NCI-H2196 treated with DMSO at 0.1 percent for 48 hours (cell line): Measurements from ENCODE around the gene PTPRG.

Source experiments
- DNase-seq: peaks from one replicate; lab custom pipeline; 2025; ENCODE audit not compliant: unreplicated experiment; lab: John Stamatoyannopoulos, UW

The PTPRG gene

DNA sequence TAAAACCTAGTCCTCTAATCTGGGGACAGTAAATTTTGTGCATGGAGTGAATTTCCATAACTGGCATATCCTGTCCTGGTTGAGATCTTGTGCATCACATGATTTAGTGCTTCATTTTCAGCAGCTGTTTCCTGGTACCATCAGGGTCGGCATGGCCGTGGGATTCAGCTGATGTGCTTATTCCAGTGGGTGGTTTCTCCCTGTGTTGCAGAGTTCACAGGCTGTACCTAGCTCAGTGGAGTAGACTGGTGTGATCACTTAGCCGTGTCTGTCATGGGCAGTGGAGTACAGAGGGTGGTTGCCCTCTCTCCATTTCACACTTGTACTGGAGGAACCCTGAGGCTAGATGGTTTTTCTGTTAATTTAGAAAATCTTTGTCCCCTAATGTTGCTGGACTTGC lies 228.5 kb downstream of the PTPRG start:
- DNase-seq = no peak

DNA sequence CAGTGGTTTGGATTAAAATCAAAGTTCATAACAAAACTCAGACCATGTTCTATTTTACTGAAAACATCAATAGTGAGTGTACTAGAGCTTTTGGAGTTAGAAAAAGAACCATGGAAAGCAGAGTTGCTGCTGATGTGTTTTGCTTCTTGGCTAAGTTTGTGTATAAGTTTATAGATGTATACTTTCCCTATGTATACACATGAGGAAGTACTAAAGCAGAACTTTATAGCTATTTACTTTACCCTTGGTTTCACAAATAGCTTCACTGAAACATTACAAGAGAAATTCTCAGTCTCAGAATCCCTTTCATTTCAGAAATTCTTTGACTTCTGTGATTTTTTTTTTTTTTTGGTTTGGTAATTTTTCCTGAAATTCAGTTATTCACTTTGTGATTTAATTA lies 229.0 kb downstream of the PTPRG start:
- no peak for DNase-seq

DNA sequence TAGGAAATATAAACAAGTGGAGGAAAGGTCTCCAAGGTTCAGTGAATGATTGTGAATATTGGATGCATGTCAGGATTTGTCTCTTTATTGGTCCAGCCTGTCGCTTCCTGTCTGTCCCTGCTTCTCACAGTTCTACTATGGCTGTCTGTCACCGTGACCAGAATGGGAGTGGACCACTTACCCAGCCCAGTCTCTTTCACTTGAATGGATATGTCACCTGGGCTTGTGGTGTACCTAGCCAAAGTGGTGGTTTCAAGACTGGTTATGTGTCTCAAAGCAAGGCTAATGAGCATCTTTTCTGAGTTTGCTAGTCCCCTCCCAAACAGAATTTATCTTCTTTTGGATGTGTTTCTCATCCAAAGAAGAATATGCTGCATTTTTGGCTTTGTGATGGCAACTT lies 231.7 kb downstream of the PTPRG start:
- DNase-seq = no peak

DNA sequence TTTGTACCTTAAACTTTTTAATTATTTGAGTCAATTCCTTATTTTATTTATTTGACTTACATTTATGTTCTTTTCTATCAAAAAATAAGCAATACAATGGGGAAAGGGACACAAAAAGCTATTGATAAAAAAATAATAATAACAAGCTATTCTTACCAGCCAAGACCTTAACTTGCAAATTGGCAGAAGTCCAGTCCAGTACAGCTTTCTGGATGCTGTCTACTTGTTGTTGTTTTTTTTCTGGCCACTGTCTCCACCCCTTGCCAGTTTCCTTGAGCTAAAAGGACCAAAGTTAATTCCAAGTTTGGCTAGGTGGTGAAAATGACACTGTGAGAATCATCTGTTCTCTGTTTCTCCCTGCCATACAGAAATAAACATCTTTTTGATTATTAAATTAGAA lies 232.2 kb downstream of the PTPRG start:
- DNase-seq = no peak

DNA sequence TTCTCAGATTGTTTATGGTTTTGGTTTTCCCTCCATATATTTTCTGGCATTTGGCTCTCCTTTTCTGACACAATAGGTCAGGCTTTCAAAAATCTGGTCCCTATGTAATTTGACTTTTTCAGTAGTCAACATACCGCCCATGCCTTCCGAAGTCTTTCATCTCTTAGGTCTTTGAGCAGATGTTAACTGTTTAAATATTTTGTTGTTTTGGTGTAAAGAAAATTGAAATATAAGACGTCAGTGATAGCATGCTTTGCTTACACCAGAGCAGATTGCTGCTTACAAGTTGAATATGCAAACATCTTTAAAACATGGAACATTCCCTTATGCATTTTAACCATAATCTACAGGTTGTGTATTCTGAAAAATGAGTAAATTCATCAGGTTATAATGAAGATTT lies 233.0 kb downstream of the PTPRG start:
- no peak for DNase-seq

DNA sequence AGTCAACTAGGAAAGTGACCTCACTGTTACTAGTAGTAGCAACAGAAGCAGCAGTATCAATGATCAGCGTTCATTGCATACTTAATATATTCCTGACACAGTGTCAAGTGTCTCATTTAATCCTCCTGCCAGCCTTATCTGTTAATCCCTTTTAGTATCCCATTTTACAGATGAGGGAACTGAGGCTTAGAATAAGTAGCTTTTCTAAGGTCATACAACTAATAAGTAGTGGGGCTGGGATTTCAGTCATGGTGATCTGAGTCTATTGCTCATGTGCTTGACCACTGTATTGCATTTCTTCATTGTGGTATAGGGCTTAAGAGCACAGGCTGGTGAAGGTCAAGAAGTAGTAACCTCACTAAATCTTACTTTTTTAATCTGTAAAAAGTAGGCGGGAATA lies 233.6 kb downstream of the PTPRG start:
- DNase-seq = no peak

DNA sequence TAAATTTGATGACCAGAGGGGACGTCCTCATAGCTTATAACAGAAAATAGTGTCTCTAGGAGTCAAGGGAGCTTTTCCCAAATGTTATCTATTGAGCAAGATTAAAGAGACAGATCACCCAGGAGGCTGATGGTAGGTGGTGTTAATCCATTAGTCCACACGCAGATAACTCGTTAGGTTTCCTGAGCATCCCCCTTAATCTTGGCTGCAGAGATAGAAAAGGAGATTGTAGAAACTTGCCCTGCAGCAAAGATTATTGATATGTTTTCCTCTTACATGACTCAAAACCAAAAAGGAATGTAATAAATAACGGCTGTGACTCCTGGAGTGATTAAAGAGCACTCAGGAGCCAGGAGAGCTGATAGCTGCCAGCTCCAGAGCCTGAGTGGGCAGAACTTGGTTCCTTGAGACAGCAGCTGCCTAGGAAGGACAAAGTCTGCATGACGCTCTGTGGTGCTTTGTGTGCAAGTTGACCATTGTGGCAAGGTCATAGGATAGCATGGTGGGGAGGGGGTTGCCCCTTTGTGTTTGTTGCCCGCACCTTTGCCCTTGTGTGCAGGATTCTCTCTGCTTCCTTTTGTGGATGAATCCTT lies 234.8 kb downstream of the PTPRG start:
- no peak for DNase-seq

DNA sequence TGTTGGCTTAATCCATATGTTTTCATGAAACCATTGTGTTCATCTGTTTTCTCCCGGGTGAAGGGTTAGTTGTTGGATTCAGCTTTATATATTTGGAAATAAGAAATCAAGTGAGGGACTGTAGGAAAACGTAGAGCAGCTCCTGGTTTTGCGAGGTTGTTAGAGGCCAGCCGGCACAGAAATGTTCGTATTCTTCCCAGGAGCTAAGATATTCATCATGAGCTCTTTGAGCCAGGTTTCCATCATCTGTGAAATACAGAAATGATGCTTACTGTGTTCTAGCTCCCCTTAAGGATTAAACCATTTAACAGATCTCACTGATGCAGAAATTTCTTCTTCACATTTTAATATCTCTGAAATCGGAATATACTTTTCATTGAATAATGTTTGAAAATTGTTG lies 235.5 kb downstream of the PTPRG start:
- no peak for DNase-seq

DNA sequence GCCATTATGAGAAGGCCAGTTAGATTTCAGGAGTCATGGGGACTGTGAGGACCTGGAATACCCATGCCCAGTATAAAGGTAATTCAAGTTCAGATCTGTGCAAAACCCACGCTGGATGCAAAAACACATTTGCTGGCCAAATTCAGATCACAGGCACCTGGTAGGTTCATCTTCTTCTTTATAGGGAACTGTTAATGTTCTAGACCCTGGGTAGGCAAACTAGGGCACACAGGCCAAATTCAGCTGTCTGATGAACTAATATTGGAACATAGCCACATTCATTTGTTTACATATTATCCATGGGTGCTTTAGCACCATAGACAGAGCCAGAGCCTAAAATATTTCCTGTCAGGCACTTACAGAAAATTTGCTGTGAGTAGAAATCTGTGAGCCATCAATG lies 241.4 kb downstream of the PTPRG start:
- no peak for DNase-seq

DNA sequence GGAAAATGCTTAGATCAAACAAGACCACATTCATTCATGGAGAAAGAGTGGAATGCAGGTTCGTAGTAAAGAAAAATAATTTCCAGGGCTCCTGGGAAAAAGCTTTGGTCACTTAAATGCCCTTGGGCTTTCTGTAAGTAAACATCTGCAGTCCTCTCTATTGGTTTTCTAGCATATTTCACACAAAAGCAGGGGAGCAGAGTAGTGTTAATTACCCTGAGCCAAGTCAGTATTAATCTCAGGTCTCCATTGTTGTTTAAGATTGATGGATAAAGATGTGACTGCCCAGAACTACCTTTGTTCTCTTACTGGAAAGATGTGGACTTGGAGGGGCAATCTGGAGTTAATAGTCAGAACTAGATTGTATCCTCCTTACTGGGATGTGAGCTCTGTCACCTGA lies 242.6 kb downstream of the PTPRG start:
- DNase-seq = no peak

DNA sequence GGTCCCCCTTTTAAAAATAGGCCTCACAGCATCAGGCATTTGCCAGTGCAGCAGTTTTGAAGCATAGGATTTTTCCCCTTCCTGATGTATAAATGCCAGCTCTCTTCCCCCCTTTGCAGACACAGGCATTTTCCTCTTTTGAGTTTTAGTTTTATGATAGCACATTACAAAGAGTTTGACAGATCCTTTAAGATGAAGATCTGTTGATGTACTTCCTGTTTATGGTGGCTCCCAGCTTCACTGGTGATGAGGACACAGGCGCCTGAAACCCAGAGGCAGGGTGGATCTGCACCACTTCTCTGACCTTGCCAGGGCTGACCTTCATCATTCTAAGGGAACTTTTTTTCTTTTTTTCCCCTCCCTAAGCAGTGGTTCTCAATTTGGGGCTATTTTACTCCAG lies 243.4 kb downstream of the PTPRG start:
- no peak for DNase-seq

DNA sequence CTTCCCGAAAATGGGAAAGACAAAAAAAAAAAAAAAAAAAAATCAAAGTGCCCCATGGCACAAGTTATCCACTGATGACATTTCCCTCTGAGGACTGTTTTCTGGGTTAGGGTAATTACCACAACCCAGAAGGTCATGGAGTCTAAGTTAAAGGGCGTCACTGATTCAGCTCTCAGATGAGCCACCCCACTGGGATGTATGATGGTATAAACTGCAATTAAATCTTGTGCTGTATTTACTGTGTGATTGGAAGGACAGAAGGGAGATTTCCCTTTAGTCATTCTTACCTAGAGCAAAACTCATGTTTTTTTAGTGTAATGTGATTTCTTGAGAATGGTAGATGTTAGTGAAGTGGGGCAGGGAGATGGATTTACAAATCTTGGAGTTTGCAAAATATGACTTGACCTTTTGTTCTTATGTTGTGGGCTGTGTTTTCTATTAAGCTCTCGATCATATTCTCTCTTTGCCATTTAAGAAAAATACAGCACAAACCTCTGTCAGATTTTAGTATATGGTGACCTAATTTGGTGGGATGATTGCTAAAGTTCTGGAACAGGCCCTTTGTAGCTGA lies 244.2 kb downstream of the PTPRG start:
- DNase-seq = no peak

DNA sequence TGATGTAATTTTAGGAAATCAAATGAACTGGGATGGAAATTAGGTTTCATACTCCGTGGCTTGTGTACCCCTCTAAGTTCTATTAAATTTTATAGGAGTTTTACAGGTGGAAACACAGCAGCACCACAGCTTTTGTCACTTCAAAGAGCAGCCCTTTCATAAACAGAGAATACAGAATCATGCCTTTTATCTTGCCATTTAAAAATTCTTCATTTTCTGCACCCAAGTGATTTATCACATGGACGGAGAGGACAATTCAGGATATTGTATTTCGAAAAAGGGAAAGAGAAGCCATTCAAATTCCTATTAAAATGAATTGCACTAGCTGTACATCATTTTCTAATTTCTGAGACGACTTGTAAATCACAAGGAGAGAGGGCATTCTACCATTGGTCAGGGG lies 245.4 kb downstream of the PTPRG start:
- DNase-seq = no peak

DNA sequence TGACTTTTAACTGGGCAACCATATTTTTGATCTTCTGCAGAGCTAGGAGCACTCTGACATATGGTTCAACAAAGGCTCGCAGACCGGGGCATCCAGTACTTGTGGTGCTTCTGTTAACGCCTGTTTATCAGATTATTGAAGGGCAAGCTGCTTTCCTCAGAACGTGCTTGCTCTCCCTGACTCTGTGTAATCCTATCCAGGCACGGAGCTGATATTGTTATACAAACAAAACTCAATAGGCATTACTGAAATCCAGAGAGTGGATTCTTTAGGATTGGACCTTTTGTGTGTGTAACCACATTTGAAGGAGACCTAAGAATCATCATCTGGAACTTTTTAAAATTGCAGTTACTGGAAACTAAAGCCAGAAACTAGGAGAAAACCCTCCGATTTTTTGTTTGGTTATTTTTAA lies 246.5 kb downstream of the PTPRG start:
- no peak for DNase-seq

DNA sequence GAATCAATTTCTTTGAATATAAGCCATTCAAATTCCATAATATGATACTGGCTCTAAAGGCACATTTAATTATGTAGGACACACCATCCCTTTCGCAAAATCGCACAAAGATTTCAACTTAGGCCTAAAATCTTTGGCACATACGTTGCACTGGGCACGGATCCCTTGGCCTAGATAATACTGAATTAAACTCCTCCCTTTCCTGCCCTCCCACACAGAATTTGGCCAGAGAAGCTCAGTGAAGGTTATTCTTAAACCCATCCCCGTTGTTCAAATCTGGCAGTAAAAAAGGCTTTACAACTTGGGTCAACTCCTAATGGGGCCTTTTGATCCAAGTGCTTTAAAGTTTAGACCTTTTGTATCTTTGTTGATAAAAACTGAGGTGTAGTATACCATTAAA lies 247.2 kb downstream of the PTPRG start:
- DNase-seq = no peak

DNA sequence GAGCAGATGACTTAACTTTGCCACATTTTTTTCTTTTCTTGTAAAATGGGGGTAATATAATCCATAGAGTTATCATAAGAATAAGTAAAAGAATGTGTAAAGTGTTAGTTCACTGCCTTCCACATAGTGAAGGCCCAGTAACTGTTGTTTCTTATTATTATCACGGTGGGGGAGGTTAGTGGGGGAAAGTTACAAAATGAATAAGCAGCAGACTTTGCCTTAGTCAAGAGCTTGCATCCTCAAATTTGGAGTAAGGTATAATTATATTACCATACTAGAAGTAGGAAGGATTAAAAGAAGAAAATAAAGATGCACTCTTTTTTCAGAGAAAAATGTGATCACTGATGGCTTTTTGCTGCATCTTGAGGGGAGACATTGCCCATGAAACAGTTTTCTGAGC lies 247.6 kb downstream of the PTPRG start:
- no peak for DNase-seq

DNA sequence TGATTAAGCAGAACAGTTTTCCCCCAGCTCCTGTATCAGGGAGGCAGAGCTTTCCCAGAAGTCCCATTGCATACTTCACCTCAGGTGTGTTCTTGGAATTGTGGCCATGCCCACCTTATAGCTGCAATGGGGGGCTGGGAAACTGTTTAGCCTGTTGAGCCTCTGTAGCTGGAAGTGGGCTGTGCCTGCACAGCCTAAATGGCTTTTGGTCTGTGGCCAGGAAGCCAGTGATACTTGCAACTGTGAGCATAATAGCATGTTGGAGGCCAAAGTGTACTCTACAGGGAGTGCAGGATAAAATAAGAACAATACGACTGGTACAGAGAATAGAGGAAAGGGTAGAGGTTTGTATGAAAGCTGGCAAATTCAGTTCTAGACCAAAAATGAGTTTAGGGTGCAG lies 248.5 kb downstream of the PTPRG start:
- DNase-seq = no peak

DNA sequence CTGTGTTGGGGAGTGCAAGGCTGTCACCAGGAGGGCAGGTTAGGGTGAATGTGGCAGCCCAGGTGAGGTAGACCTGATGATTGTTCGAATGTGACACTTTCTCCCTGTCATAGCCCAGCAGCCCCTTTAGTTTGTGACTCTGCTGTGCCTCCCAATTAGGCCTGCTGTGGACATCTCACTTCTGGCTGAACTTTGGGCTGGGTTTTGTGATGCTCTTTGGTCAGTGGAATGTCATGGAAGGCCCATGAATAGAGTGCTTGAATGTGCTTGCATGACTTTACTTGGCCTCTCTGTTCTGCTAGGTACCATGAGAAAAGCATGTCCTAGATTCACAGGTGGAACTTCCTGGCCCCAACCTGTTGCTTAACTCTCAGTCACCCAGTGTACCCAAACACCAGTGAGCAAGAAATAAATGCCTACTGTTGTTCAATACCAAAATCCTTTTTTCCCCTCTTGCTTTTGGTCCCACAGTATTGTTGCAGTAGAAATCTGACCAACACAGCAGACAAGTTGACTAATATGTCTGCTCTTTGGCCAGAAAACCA lies 249.7 kb downstream of the PTPRG start:
- DNase-seq = no peak

DNA sequence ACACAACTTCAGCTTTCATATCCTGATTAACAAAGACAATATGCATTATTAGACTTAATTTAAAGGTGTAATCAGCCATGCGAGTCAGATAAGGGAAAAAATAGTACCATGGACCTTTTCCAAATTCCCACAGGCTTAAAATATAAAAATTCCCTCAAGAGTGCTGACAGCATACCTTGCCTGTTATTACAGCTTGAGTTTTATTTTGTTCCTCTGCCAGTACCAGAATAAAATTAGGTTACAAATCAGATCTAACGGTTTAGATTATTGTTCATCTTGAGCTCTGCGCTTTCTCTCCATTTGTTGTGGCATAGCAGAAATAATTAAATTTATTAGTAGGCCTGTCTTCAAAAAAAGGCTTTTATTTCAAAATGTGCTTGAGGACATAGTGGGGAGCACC lies 250.3 kb downstream of the PTPRG start:
- DNase-seq = no peak

DNA sequence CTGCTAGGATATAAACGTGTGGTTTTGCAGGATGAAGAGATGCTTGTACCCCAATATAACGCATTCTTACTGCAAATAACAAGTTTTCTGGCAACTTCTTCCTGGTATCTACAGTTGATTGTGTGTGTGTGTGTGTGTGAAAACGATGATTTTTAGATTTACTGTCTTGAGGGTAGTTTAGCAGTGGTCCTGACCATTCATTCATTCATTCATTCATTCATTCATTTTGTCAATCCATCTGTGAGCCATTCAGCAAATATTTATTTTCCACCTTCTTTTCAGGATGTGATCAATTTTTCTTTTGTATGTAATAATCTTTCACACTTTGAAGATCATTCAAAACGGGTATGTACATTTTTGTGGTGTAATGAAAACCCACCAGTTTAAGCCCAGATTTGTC lies 250.7 kb downstream of the PTPRG start:
- no peak for DNase-seq

DNA sequence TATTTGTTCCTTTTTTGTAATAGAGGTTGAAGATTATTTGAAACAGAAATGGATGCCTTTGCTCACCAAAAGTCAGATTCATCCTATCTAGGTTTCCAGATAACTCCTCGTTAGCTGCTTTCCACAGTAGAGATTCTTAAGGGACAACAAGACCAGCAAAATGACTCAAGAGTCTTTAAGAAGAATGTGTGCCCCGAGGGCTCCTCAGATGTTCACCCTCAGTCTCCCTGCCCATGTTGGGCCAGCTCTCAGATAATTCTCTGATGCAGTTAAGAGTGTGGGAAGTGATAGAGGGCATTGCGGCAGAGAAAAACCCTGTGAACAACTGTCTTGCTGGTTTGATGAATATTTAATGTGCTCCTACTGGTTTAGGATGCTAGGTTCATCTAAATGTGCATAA lies 251.1 kb downstream of the PTPRG start:
- no peak for DNase-seq

DNA sequence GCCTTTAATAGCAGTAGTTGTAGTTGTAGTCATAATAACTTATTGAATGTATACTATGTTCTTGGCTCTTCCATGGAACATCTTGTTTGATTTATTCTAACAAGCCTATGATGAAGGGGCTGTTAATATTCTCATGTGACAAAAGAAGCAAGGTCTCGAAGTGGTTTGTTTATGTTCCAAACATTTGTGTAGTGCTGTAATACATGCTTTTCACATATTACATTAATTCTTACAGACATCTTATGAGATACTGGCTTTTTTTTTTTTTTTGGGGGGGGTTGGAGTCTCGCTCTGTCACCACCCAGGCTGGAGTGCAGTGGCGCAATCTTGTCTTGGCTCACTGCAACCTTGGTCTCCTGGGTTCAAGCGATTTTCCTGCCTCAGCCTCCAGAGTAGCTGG lies 252.3 kb downstream of the PTPRG start:
- DNase-seq = no peak

DNA sequence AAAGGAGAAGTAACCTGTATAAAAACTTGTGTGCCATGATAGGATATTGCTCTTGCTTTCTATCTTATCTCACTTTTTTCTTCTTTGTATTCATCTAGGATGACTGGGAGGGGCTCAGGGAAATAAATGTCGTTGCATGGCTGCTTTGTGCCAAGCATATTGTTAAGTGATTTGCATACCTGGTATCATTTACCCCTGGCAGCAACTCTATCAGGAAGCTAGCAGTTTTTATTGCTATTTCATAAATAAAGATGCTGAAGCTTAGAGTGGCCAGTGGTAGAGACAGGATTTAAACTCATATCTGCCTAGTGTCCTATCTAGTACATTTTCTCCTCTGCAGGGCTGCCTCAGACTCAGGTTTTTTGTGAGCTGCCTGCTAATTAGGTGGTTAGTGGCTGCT lies 253.3 kb downstream of the PTPRG start:
- DNase-seq = no peak
